Measurements from ENCODE around the gene ISG15.

ISG15 gene

DNA sequence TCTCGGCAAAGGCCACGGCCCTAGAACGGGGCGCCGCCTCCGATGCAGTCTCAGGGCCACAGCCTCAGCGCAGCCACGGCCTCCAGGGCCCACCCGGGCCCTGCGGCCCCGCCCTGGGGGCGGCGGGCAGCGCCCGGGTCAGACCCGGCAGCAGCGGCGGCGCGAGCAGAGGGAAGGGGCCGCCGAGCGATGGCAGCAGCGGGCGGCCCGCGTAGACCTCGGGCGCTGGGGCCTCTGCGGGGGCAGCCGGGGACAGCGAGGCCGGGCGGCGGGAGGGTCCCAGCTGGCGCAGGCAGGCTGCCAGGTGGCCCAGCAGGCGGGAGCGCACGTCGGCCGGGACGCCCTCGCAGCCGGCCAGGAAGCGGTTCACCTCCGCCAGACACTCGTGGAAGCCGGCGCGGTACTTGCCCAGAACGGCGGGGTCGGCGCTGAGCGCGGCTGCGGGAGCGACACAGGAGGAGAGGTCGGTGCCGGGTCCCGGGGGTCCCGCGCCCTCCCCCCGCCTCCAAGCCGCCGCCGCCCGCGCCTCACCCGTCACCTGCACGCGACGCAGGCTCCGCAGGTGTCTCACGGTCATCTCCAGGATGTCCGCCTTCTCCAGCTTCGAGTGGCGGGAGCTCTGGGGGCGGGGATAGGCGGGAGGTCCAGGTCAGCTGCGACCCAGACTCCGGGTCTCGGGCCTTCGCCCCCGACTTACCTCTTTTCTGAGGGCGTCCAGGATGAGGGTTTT, 14.1 kb upstream of the ISG15 start:
- ATAC-seq (ENCODE audit: low read depth) = no peak
- Histone ChIP-seq H3K9me3 (ENCODE audit: severe bottlenecking) (no peaks in the 10 kb centered on the region), H3K27ac (ENCODE audit: poor library complexity, severe bottlenecking) (peak overlapping the region; percentile 76), H3K27me3 (ENCODE audit: insufficient read depth, poor library complexity, severe bottlenecking) (no peaks in the 10 kb centered on the region), H3K36me3 (ENCODE audit: low read depth) (no peaks in the 10 kb centered on the region), H3K4me3 (ENCODE audit: severe bottlenecking) (peak overlapping the region; percentile 51), H3K4me1 (ENCODE audit: insufficient read depth, poor library complexity, severe bottlenecking) (peaks cover 5% of the 10 kb centered on the region)
- peak; percentile 69 for DNase-seq (ENCODE audit: low spot score)
- TF ChIP-seq CTCF (IDR thresholded peaks at IDR 0.05; ENCODE audit: poor library complexity, severe bottlenecking) = peak; percentile 13

- peak; percentile 93 for DNase-seq (ENCODE audit: low spot score)
Observed at GRCh38 chr1:999725-1000356, 13.5 kb upstream of the ISG15 start, which contains the start of gene HES4. Gene HES4 (minus strand): TSS chr1:1000097. CDS start chr1:999973, 124 bp downstream.

GRCh38 chr1:1000357-1001056, 12.8 kb upstream of the ISG15 start:
- Histone ChIP-seq H3K4me1 (ENCODE audit: insufficient read depth, poor library complexity, severe bottlenecking) (peaks cover 5% of the 10 kb centered on the region), H3K36me3 (ENCODE audit: low read depth) (no peaks in the 10 kb centered on the region), H3K4me3 (ENCODE audit: severe bottlenecking) (peak overlapping the region; percentile 51), H3K27ac (ENCODE audit: poor library complexity, severe bottlenecking) (peak overlapping the region; percentile 76), H3K27me3 (ENCODE audit: insufficient read depth, poor library complexity, severe bottlenecking) (no peaks in the 10 kb centered on the region), H3K9me3 (ENCODE audit: severe bottlenecking) (no peaks in the 10 kb centered on the region)
- DNase-seq (ENCODE audit: low spot score) (peak; percentile 78), ATAC-seq (ENCODE audit: low read depth) (peak; percentile 46)
- no peak for TF ChIP-seq CTCF (IDR thresholded peaks at IDR 0.05; ENCODE audit: poor library complexity, severe bottlenecking)

More at GRCh38 chr1:999725-1000356, 13.5 kb upstream of the ISG15 start, which contains the start of gene HES4:
- peak; percentile 46 for ATAC-seq (ENCODE audit: low read depth)
- H3K27me3 ChIP-seq (ENCODE audit: insufficient read depth, poor library complexity, severe bottlenecking) = no peaks in the 10 kb centered on the region
- H3K9me3 ChIP-seq (ENCODE audit: severe bottlenecking) = no peaks in the 10 kb centered on the region
- no peak for TF ChIP-seq CTCF (IDR thresholded peaks at IDR 0.05; ENCODE audit: poor library complexity, severe bottlenecking)
- H3K4me3 ChIP-seq (ENCODE audit: severe bottlenecking) = peak within 1 kb of the TSS; percentile 51
- peak within 1 kb of the TSS; percentile 76 for H3K27ac ChIP-seq (ENCODE audit: poor library complexity, severe bottlenecking)
- peaks cover 5% of the 10 kb centered on the region for H3K4me1 ChIP-seq (ENCODE audit: insufficient read depth, poor library complexity, severe bottlenecking)
- H3K36me3 ChIP-seq (ENCODE audit: low read depth) = no peaks in the 10 kb centered on the region

DNA sequence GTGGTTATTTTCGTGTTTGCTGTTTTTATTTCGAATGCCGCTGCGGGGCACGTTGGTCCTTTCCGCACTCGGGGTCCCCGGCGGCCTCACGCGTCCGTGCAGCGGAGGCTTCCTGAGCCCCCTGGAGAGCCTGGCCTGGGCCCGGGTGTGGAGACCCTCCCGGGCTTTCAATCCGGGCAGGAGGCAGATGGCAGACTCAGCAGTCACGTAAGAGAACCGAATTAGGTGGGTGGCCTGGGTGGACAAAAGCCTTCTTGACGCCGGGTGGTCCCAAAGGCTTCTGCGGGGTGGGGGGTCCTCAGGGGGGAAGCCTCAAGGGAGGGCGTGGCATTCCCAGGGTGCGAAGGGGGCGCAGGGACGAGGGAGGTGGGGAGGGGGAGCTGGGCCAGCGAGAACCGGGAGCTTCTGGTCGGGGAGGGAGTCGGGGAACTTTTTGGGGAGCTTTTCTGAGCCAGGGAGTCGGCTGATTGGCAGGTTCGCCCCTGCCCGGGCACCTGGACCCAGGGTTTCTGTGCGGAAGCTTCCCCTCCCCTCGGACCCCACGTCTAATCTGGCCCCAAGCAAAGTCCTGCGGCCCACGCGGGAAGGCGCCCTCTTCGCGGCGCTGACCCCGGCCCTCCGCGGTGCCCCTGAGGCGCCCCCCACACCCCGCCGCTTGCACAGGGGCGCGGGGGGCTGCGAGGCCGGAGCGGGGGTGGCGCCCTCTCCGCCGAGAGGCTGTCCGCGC, 12.1 kb upstream of the ISG15 start:
- Histone ChIP-seq H3K27me3 (ENCODE audit: insufficient read depth, poor library complexity, severe bottlenecking) (no peaks in the 10 kb centered on the region), H3K4me3 (ENCODE audit: severe bottlenecking) (peak overlapping the region; percentile 51), H3K9me3 (ENCODE audit: severe bottlenecking) (no peaks in the 10 kb centered on the region), H3K36me3 (ENCODE audit: low read depth) (no peaks in the 10 kb centered on the region), H3K4me1 (ENCODE audit: insufficient read depth, poor library complexity, severe bottlenecking) (no peaks in the 10 kb centered on the region), H3K27ac (ENCODE audit: poor library complexity, severe bottlenecking) (peak overlapping the region; percentile 76)
- peak; percentile 62 for DNase-seq (ENCODE audit: low spot score)
- no peak for TF ChIP-seq CTCF (IDR thresholded peaks at IDR 0.05; ENCODE audit: poor library complexity, severe bottlenecking)
- no peak for ATAC-seq (ENCODE audit: low read depth)

Measured in RWPE2 (cell line).